ENCODE results near the gene SLC12A8.

The SLC12A8 gene

GRCh38 chr3:125175295-125176078 lies 37.1 kb downstream of the SLC12A8 start:
- Histone ChIP-seq H3K9me3 (ENCODE audit: control insufficient read depth in 2 of 2, low read length in 2 of 2) (no peaks in the 10 kb centered on the region), H3K4me3 (ENCODE audit: low read length in 2 of 2) (no peak overlapping the region), H3K4me1 (ENCODE audit: control insufficient read depth in 2 of 2, insufficient read depth in 2 of 2, low read length in 2 of 2) (no peaks in the 10 kb centered on the region), H3K27me3 (ENCODE audit: control insufficient read depth in 2 of 2, insufficient read depth in 2 of 2, low read length in 2 of 2) (no peaks in the 10 kb centered on the region), H3K9ac (ENCODE audit: low read depth in 1 of 2, low read length in 2 of 2) (no peak overlapping the region), H3K36me3 (ENCODE audit: control insufficient read depth in 2 of 2, insufficient read depth in 2 of 2, low read length in 2 of 2) (no peaks in the 10 kb centered on the region), H3K27ac (ENCODE audit: low read depth in 2 of 2, low read length in 2 of 2) (no peak overlapping the region)

- Histone ChIP-seq H3K4me3 (ENCODE audit: low read length in 2 of 2) (no peak overlapping the region), H3K9me3 (ENCODE audit: control insufficient read depth in 2 of 2, low read length in 2 of 2) (no peaks in the 10 kb centered on the region), H3K4me1 (ENCODE audit: control insufficient read depth in 2 of 2, insufficient read depth in 2 of 2, low read length in 2 of 2) (no peaks in the 10 kb centered on the region), H3K27me3 (ENCODE audit: control insufficient read depth in 2 of 2, insufficient read depth in 2 of 2, low read length in 2 of 2) (no peaks in the 10 kb centered on the region), H3K36me3 (ENCODE audit: control insufficient read depth in 2 of 2, insufficient read depth in 2 of 2, low read length in 2 of 2) (no peaks in the 10 kb centered on the region), H3K27ac (ENCODE audit: low read depth in 2 of 2, low read length in 2 of 2) (no peak overlapping the region), H3K9ac (ENCODE audit: low read depth in 1 of 2, low read length in 2 of 2) (no peak overlapping the region)
Measured at GRCh38 chr3:125172346-125172745, 40.2 kb downstream of the SLC12A8 start.

- H3K4me3 ChIP-seq (ENCODE audit: low read length in 2 of 2), result no peak overlapping the region
- no peak overlapping the region for H3K27ac ChIP-seq (ENCODE audit: low read depth in 2 of 2, low read length in 2 of 2)
Measured at GRCh38 chr3:125168711-125169393, 43.7 kb downstream of the SLC12A8 start.

DNA sequence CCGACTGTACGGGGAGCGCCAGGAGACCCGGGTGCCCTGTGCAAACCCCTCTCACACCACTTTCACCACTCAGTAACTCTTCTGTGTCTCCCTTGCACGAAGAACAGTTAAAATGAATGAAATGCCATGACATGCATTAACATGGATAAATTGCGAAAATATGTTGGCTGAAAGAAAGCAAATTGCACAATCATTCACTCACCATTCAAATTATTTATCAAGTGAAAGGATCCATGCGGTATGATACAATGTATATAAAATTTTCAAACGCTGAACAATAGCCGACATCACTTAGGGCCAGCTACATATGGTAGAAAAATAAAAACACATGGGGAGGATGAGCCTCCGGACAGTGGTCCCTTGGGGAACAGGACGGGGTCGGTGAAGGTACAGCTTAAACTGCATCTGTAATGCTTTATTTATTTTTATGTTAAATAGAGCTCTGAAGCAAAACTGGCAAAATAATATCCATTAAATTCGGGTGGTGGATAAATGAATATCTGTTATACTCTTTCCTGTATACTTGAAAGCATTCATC lies 45.9 kb downstream of the SLC12A8 start:
- H3K4me3 ChIP-seq (ENCODE audit: low read length in 2 of 2), result no peak overlapping the region
- H3K27me3 ChIP-seq (ENCODE audit: control insufficient read depth in 2 of 2, insufficient read depth in 2 of 2, low read length in 2 of 2), result no peaks in the 10 kb centered on the region
- no peak overlapping the region for H3K27ac ChIP-seq (ENCODE audit: low read depth in 2 of 2, low read length in 2 of 2)
- no peaks in the 10 kb centered on the region for H3K36me3 ChIP-seq (ENCODE audit: control insufficient read depth in 2 of 2, insufficient read depth in 2 of 2, low read length in 2 of 2)
- H3K9me3 ChIP-seq (ENCODE audit: control insufficient read depth in 2 of 2, low read length in 2 of 2), result no peaks in the 10 kb centered on the region
- H3K4me1 ChIP-seq (ENCODE audit: control insufficient read depth in 2 of 2, insufficient read depth in 2 of 2, low read length in 2 of 2), result peaks cover 10 to 11% of the 10 kb centered on the region in 2 donors
- no peak overlapping the region for H3K9ac ChIP-seq (ENCODE audit: low read depth in 1 of 2, low read length in 2 of 2)

More at GRCh38 chr3:125168711-125169393, 43.7 kb downstream of the SLC12A8 start:
- Histone ChIP-seq H3K9me3 (ENCODE audit: control insufficient read depth in 2 of 2, low read length in 2 of 2) (no peaks in the 10 kb centered on the region), H3K4me1 (ENCODE audit: control insufficient read depth in 2 of 2, insufficient read depth in 2 of 2, low read length in 2 of 2) (peaks cover 6 to 7% of the 10 kb centered on the region in 2 donors), H3K27me3 (ENCODE audit: control insufficient read depth in 2 of 2, insufficient read depth in 2 of 2, low read length in 2 of 2) (no peaks in the 10 kb centered on the region), H3K36me3 (ENCODE audit: control insufficient read depth in 2 of 2, insufficient read depth in 2 of 2, low read length in 2 of 2) (no peaks in the 10 kb centered on the region), H3K9ac (ENCODE audit: low read depth in 1 of 2, low read length in 2 of 2) (no peak overlapping the region)

DNA sequence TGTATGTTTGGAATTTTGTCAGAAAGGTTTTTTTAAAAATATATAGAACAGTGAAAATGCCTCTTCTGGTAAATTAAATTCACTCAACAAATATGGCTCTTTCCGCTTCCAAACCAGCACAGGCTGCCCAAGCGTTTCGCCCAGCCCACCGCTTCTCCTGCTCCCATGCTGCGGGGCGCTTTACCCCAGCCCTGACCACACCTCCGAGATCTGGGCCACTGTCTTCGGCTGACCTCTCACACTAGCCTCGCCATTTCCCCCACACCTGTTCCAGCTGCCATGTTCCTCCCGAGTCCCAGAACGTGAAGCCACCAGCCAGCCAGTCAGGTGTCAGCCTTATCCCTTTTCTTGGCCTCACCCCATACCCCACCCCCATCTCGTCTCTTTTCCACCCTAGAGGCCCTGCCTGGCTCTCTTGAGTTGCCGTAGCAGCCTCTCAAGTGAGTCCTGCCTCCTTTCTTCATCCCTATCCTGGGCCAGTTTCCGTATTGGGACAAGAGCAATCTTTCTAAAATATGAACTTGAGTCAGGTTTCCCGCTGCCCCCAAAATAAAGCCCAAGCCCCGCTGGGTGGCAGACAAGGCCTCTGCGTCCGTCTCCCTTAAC lies 46.5 kb downstream of the SLC12A8 start:
- H3K27ac ChIP-seq (ENCODE audit: low read depth in 2 of 2, low read length in 2 of 2), result no peak overlapping the region
- H3K9me3 ChIP-seq (ENCODE audit: control insufficient read depth in 2 of 2, low read length in 2 of 2), result no peaks in the 10 kb centered on the region
- H3K27me3 ChIP-seq (ENCODE audit: control insufficient read depth in 2 of 2, insufficient read depth in 2 of 2, low read length in 2 of 2), result no peaks in the 10 kb centered on the region
- H3K4me3 ChIP-seq (ENCODE audit: low read length in 2 of 2), result no peak overlapping the region
- peaks cover 11 to 15% of the 10 kb centered on the region in 2 donors for H3K4me1 ChIP-seq (ENCODE audit: control insufficient read depth in 2 of 2, insufficient read depth in 2 of 2, low read length in 2 of 2)
- H3K36me3 ChIP-seq (ENCODE audit: control insufficient read depth in 2 of 2, insufficient read depth in 2 of 2, low read length in 2 of 2), result no peaks in the 10 kb centered on the region
- no peak overlapping the region for H3K9ac ChIP-seq (ENCODE audit: low read depth in 1 of 2, low read length in 2 of 2)

DNA sequence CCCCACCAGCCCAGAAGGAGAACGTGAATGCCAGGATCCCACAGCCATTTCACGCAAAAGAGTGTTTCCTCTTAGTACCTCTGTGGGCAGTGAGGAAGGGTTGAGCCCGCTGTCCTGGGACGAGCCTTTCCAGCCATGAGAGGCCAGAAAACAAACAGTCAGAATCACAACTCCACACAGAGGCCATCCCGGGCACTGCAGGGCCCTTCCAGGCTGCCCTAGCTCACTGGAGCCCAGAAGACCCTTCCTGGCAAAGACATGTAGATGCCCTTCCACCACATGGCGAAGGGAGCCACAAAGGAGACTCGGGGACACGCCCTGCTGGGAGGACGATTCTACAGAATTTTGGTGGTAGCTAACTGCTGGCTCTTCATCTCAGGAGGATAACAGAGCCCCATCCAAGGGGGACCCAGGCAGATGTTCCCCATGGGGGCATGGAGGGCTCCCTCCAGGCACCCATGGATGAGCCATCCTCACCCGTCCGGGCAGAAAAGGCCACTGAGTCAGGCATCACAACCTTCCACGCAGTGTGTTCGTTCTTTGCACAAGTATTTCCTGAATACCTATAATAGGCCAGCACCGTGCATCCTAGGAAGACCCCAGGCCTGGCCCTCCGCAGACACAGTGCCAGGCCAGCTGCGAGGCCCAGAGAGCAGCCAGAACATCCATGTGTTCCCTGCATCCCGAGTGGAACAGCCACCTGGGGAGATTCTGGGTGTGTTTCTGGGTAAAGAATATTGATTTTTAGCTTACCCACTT lies 47.2 kb downstream of the SLC12A8 start:
- Histone ChIP-seq H3K27me3 (ENCODE audit: control insufficient read depth in 2 of 2, insufficient read depth in 2 of 2, low read length in 2 of 2) (no peaks in the 10 kb centered on the region), H3K4me1 (ENCODE audit: control insufficient read depth in 2 of 2, insufficient read depth in 2 of 2, low read length in 2 of 2) (peaks cover 11 to 15% of the 10 kb centered on the region in 2 donors), H3K36me3 (ENCODE audit: control insufficient read depth in 2 of 2, insufficient read depth in 2 of 2, low read length in 2 of 2) (no peaks in the 10 kb centered on the region), H3K27ac (ENCODE audit: low read depth in 2 of 2, low read length in 2 of 2) (peak overlapping the region in 1 of 2 donors; percentile 9), H3K9ac (ENCODE audit: low read depth in 1 of 2, low read length in 2 of 2) (no peak overlapping the region), H3K4me3 (ENCODE audit: low read length in 2 of 2) (no peak overlapping the region), H3K9me3 (ENCODE audit: control insufficient read depth in 2 of 2, low read length in 2 of 2) (no peaks in the 10 kb centered on the region)

- no peaks in the 10 kb centered on the region for H3K9me3 ChIP-seq (ENCODE audit: control insufficient read depth in 2 of 2, low read length in 2 of 2)
- H3K27ac ChIP-seq (ENCODE audit: low read depth in 2 of 2, low read length in 2 of 2), result peak overlapping the region; percentile 43 to 78
- H3K4me3 ChIP-seq (ENCODE audit: low read length in 2 of 2), result peak overlapping the region in 1 of 2 donors; percentile 14
- no peaks in the 10 kb centered on the region for H3K27me3 ChIP-seq (ENCODE audit: control insufficient read depth in 2 of 2, insufficient read depth in 2 of 2, low read length in 2 of 2)
- H3K36me3 ChIP-seq (ENCODE audit: control insufficient read depth in 2 of 2, insufficient read depth in 2 of 2, low read length in 2 of 2), result no peaks in the 10 kb centered on the region
- H3K9ac ChIP-seq (ENCODE audit: low read depth in 1 of 2, low read length in 2 of 2), result peak overlapping the region in 1 of 2 donors; percentile 38
- H3K4me1 ChIP-seq (ENCODE audit: control insufficient read depth in 2 of 2, insufficient read depth in 2 of 2, low read length in 2 of 2), result peaks cover 11 to 15% of the 10 kb centered on the region in 2 donors
Measured at GRCh38 chr3:125163739-125164601, 48.6 kb downstream of the SLC12A8 start.

GRCh38 chr3:125161607-125162219 lies 50.8 kb downstream of the SLC12A8 start:
- Histone ChIP-seq H3K9me3 (ENCODE audit: control insufficient read depth in 2 of 2, low read length in 2 of 2) (no peaks in the 10 kb centered on the region), H3K27ac (ENCODE audit: low read depth in 2 of 2, low read length in 2 of 2) (no peak overlapping the region), H3K9ac (ENCODE audit: low read depth in 1 of 2, low read length in 2 of 2) (no peak overlapping the region), H3K4me3 (ENCODE audit: low read length in 2 of 2) (no peak overlapping the region), H3K36me3 (ENCODE audit: control insufficient read depth in 2 of 2, insufficient read depth in 2 of 2, low read length in 2 of 2) (no peaks in the 10 kb centered on the region), H3K27me3 (ENCODE audit: control insufficient read depth in 2 of 2, insufficient read depth in 2 of 2, low read length in 2 of 2) (no peaks in the 10 kb centered on the region), H3K4me1 (ENCODE audit: control insufficient read depth in 2 of 2, insufficient read depth in 2 of 2, low read length in 2 of 2) (peaks cover 11 to 15% of the 10 kb centered on the region in 2 donors)

Data from mucosa of rectum (tissue), 2 donors.